HCT116 (cell line): ENCODE measurements around the gene DLEU7.

Experiments used
- CBX3 ChIP-seq: IDR thresholded peaks from 2 replicates; pipeline ENCODE4 v1.6.1; 2012; ENCODE audit warnings: low read depth
- EGR1 ChIP-seq: IDR thresholded peaks from 2 replicates; pipeline ENCODE4 v1.6.1; 2012; ENCODE audit warnings: low read depth
- ELF1 ChIP-seq: IDR thresholded peaks from 2 replicates; pipeline ENCODE4 v1.6.1; 2012; ENCODE audit warnings: low read depth, borderline replicate concordance
- EZH2 ChIP-seq: fragments of 200-600 bp; sonication (generic); IDR thresholded peaks from 2 replicates; pipeline ENCODE4 v1.6.1; 2017; ENCODE audit warnings: antibody characterized with exemption, mixed run types
- MAX ChIP-seq: IDR thresholded peaks from 2 replicates; pipeline ENCODE4 v1.6.1; 2012
- POLR2A ChIP-seq: IDR thresholded peaks from 2 replicates; pipeline ENCODE4 v1.7.0; 2011; ENCODE audit warnings: borderline replicate concordance; ENCODE audit not compliant: insufficient read depth, insufficient read length; ENCODE audit errors: extremely low read depth
- POLR2AphosphoS5 ChIP-seq: IDR thresholded peaks from 2 replicates; pipeline ENCODE4 v1.6.1; 2011; ENCODE audit warnings: mild to moderate bottlenecking, low read depth, low read length, moderate library complexity
- REST ChIP-seq: IDR thresholded peaks from 2 replicates; pipeline ENCODE4 v1.6.1; 2012; ENCODE audit warnings: low read depth
- ZBTB33 ChIP-seq: IDR thresholded peaks from 2 replicates; pipeline ENCODE4 v1.6.1; 2011; ENCODE audit warnings: mild to moderate bottlenecking, low read length, moderate library complexity; ENCODE audit not compliant: insufficient replicate concordance; ENCODE audit errors: extremely low read depth
- ZFX ChIP-seq: fragments of 450-650 bp; IDR thresholded peaks from 2 replicates; pipeline ENCODE4 v1.6.1; 2017
- ZNF274 ChIP-seq: fragments of 200-500 bp; sonication (Bioruptor generic); IDR thresholded peaks from 2 replicates; pipeline ENCODE4 v1.6.1; 2014; ENCODE audit warnings: mild to moderate bottlenecking, low read depth, low read length, inconsistent platforms
- TF ChIP-seq, protein P1 (sequence below), 3 experiments: fragments of 200-600 bp in 1 of 3; sonication (generic) in 1 of 3; IDR thresholded peaks in 2 of 3; conservative IDR thresholded peaks in 1 of 3; 2 replicates each; pipeline ENCODE4 v1.5.1; 2012 to 2017; ENCODE audit warnings: low read depth in 2 of 3, low read length in 2 of 3, antibody characterized with exemption in 1 of 3, borderline replicate concordance in 1 of 3, control low read depth in 1 of 3, mild to moderate bottlenecking in 1 of 3, mixed read lengths in 1 of 3, mixed run types in 1 of 3, moderate library complexity in 1 of 3; ENCODE audit not compliant: insufficient read depth in 1 of 3
- TF ChIP-seq, protein P2 (sequence below): IDR thresholded peaks from 2 replicates; pipeline ENCODE4 v1.6.1; 2012

- TF ChIP-seq, protein P1, sequence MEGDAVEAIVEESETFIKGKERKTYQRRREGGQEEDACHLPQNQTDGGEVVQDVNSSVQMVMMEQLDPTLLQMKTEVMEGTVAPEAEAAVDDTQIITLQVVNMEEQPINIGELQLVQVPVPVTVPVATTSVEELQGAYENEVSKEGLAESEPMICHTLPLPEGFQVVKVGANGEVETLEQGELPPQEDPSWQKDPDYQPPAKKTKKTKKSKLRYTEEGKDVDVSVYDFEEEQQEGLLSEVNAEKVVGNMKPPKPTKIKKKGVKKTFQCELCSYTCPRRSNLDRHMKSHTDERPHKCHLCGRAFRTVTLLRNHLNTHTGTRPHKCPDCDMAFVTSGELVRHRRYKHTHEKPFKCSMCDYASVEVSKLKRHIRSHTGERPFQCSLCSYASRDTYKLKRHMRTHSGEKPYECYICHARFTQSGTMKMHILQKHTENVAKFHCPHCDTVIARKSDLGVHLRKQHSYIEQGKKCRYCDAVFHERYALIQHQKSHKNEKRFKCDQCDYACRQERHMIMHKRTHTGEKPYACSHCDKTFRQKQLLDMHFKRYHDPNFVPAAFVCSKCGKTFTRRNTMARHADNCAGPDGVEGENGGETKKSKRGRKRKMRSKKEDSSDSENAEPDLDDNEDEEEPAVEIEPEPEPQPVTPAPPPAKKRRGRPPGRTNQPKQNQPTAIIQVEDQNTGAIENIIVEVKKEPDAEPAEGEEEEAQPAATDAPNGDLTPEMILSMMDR (IDR thresholded peaks at IDR 0.05 in 2 of 3, conservative IDR thresholded peaks at IDR 0.05 in 1 of 3; ENCODE audit: borderline replicate concordance in 1 of 3, insufficient read depth in 1 of 3, low read depth in 2 of 3, low read length in 2 of 3) = no peak
- TF ChIP-seq ZBTB33 = no peak
- TF ChIP-seq POLR2A = no peak
- no peak for TF ChIP-seq ELF1
- TF ChIP-seq, protein P2, sequence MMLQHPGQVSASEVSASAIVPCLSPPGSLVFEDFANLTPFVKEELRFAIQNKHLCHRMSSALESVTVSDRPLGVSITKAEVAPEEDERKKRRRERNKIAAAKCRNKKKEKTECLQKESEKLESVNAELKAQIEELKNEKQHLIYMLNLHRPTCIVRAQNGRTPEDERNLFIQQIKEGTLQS = no peak
- no peak for TF ChIP-seq EGR1
- no peak for TF ChIP-seq EZH2
- no peak for TF ChIP-seq CBX3
- no peak for TF ChIP-seq REST
- TF ChIP-seq MAX = no peak
- no peak for TF ChIP-seq POLR2AphosphoS5
- no peak for TF ChIP-seq ZNF274
- no peak for TF ChIP-seq ZFX
Observed at GRCh38 chr13:50873467-50873866, 30.0 kb upstream of the DLEU7 start.
